B cell (primary cell): ENCODE results near the gene DCBLD1.

Experiments used
- EZH2 ChIP-seq: IDR thresholded peaks from 2 replicates; pipeline ENCODE4 v1.6.1; 2012; ENCODE audit warnings: borderline replicate concordance, low read depth, mild to moderate bottlenecking, moderate library complexity, low read length; ENCODE audit not compliant: insufficient read depth, poor library complexity, severe bottlenecking
- TF ChIP-seq, protein P1 (sequence below): fragments of 200-600 bp; IDR thresholded peaks from one replicate; pipeline ENCODE4 v1.8.0; 2022; ENCODE audit warnings: antibody characterized with exemption, mild to moderate bottlenecking

GRCh38 chr6:117504478-117505144, 22.1 kb downstream of the DCBLD1 start:
- TF ChIP-seq, protein P1, sequence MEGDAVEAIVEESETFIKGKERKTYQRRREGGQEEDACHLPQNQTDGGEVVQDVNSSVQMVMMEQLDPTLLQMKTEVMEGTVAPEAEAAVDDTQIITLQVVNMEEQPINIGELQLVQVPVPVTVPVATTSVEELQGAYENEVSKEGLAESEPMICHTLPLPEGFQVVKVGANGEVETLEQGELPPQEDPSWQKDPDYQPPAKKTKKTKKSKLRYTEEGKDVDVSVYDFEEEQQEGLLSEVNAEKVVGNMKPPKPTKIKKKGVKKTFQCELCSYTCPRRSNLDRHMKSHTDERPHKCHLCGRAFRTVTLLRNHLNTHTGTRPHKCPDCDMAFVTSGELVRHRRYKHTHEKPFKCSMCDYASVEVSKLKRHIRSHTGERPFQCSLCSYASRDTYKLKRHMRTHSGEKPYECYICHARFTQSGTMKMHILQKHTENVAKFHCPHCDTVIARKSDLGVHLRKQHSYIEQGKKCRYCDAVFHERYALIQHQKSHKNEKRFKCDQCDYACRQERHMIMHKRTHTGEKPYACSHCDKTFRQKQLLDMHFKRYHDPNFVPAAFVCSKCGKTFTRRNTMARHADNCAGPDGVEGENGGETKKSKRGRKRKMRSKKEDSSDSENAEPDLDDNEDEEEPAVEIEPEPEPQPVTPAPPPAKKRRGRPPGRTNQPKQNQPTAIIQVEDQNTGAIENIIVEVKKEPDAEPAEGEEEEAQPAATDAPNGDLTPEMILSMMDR: no peak
- TF ChIP-seq EZH2: no peak
